Nephron progenitor cell (in vitro differentiated cells): ENCODE results near the gene GNAZ.

Experiments
- DNase-seq: peaks from one replicate; pipeline ENCODE4 v3.0.0; 2021
- H3K27ac Mint-ChIP-seq: 2 replicates; pipeline ENCODE4 v1.8.0; 2021; ENCODE audit warnings: mild to moderate bottlenecking, moderate library complexity, mixed read lengths
- H3K27me3 Mint-ChIP-seq: 2 replicates; pipeline ENCODE4 v1.8.0; 2021; ENCODE audit warnings: mild to moderate bottlenecking, low read depth, mixed read lengths; ENCODE audit not compliant: poor library complexity
- H3K36me3 Mint-ChIP-seq: 2 replicates; pipeline ENCODE4 v1.8.0; 2021; ENCODE audit warnings: low read depth, mixed read lengths
- H3K4me1 Mint-ChIP-seq: 2 replicates; pipeline ENCODE4 v1.8.0; 2021; ENCODE audit warnings: mixed read lengths
- H3K4me3 Mint-ChIP-seq: 2 replicates; pipeline ENCODE4 v1.8.0; 2021; ENCODE audit warnings: mild to moderate bottlenecking, moderate library complexity, mixed read lengths
- H3K9me3 Mint-ChIP-seq: 2 replicates; pipeline ENCODE4 v1.8.0; 2021; ENCODE audit warnings: mild to moderate bottlenecking, moderate library complexity, mixed read lengths
- TF ChIP-seq, protein P1 (sequence below): fragments of 200-600 bp; sonication (generic); IDR thresholded peaks from 2 replicates; pipeline ENCODE4 v1.5.0; 2021; ENCODE audit warnings: antibody characterized with exemption

GNAZ gene

DNA sequence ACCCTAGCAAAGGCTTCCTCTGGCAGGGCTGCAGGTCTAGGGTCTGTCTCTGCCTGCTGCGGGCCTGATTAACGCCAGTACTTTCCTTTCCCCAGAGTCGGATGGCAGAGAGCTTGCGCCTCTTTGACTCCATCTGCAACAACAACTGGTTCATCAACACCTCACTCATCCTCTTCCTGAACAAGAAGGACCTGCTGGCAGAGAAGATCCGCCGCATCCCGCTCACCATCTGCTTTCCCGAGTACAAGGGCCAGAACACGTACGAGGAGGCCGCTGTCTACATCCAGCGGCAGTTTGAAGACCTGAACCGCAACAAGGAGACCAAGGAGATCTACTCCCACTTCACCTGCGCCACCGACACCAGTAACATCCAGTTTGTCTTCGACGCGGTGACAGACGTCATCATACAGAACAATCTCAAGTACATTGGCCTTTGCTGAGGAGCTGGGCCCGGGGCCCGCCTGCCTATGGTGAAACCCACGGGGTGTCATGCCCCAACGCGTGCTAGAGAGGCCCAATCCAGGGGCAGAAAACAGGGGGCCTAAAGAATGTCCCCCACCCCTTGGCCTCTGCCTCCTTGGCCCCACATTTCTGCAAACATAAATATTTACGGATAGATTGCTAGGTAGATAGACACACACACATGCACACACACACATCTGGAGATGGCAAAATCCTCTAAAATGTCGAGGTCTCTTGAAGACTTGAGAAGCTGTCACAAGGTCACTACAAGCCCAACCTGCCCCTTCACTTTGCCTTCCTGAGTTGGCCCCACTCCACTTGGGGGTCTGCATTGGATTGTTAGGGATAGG is 52.9 kb downstream of the GNAZ start:
- H3K27me3 Mint-ChIP-seq = peaks cover 15% of the 10 kb centered on the region
- no peaks in the 10 kb centered on the region for H3K9me3 Mint-ChIP-seq
- no peak for DNase-seq

DNA sequence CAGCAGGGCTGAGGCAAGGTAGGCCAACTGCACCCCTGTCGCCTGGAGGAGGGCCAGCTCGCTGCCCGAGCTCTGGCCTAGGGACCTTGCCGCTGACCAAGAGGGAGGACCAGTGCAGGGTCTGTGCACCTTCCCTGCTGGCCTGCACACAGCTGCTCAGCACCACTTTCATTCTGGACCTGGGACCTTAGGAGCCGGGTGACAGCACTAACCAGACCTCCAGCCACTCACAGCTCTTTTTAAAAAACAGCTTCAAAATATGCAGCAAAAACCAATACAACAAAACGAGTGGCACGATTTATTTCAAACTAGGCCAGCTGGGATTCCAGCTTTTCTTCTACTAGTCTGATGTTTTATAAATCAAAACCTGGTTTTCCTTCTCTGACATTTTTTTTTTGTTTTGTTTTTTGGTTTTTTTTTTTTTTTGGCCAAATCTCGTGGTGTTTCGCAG is 53.5 kb downstream of the GNAZ start:
- Mint-ChIP-seq H3K27me3 (peaks cover 20% of the 10 kb centered on the region), H3K27ac (peak overlapping the region; percentile 59), H3K4me3 (no peak overlapping the region), H3K9me3 (no peaks in the 10 kb centered on the region), H3K36me3 (peaks cover 4% of the 10 kb centered on the region), H3K4me1 (peaks cover 4% of the 10 kb centered on the region)
- TF ChIP-seq, protein P1, sequence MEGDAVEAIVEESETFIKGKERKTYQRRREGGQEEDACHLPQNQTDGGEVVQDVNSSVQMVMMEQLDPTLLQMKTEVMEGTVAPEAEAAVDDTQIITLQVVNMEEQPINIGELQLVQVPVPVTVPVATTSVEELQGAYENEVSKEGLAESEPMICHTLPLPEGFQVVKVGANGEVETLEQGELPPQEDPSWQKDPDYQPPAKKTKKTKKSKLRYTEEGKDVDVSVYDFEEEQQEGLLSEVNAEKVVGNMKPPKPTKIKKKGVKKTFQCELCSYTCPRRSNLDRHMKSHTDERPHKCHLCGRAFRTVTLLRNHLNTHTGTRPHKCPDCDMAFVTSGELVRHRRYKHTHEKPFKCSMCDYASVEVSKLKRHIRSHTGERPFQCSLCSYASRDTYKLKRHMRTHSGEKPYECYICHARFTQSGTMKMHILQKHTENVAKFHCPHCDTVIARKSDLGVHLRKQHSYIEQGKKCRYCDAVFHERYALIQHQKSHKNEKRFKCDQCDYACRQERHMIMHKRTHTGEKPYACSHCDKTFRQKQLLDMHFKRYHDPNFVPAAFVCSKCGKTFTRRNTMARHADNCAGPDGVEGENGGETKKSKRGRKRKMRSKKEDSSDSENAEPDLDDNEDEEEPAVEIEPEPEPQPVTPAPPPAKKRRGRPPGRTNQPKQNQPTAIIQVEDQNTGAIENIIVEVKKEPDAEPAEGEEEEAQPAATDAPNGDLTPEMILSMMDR = no peak
- no peak for DNase-seq

More for the DNA sequence above, 52.9 kb downstream of the GNAZ start:
- H3K27ac Mint-ChIP-seq = no peak overlapping the region
- peaks cover 2% of the 10 kb centered on the region for H3K4me1 Mint-ChIP-seq
- H3K4me3 Mint-ChIP-seq = no peak overlapping the region
- TF ChIP-seq, protein P1 = no peak
- peaks cover 4% of the 10 kb centered on the region for H3K36me3 Mint-ChIP-seq

- H3K27me3 Mint-ChIP-seq = peaks cover 21% of the 10 kb centered on the region
- no peaks in the 10 kb centered on the region for H3K9me3 Mint-ChIP-seq
- H3K4me3 Mint-ChIP-seq = no peak overlapping the region
- peaks cover 4% of the 10 kb centered on the region for H3K36me3 Mint-ChIP-seq
- H3K4me1 Mint-ChIP-seq = peaks cover 4% of the 10 kb centered on the region
- H3K27ac Mint-ChIP-seq = peak overlapping the region; percentile 59
- TF ChIP-seq, protein P1 = no peak
- no peak for DNase-seq
Observed at GRCh38 chr22:23124611-23125511, 54.5 kb downstream of the GNAZ start.

GRCh38 chr22:23125512-23126103 is 55.3 kb downstream of the GNAZ start:
- Mint-ChIP-seq H3K4me3 (no peak overlapping the region), H3K27me3 (peaks cover 22% of the 10 kb centered on the region), H3K27ac (no peak overlapping the region), H3K9me3 (no peaks in the 10 kb centered on the region), H3K4me1 (peaks cover 4% of the 10 kb centered on the region), H3K36me3 (peaks cover 4% of the 10 kb centered on the region)
- TF ChIP-seq, protein P1 = no peak
- no peak for DNase-seq

- H3K4me3 Mint-ChIP-seq = no peak overlapping the region
- peaks cover 22% of the 10 kb centered on the region for H3K27me3 Mint-ChIP-seq
- peaks cover 4% of the 10 kb centered on the region for H3K4me1 Mint-ChIP-seq
- DNase-seq = no peak
- H3K36me3 Mint-ChIP-seq = peaks cover 4% of the 10 kb centered on the region
- TF ChIP-seq, protein P1 = no peak
- no peaks in the 10 kb centered on the region for H3K9me3 Mint-ChIP-seq
- H3K27ac Mint-ChIP-seq = no peak overlapping the region
Observed at GRCh38 chr22:23126165-23127054, 56.1 kb downstream of the GNAZ start.
